ENCODE results near the gene ASTN2.

ASTN2 gene

DNA sequence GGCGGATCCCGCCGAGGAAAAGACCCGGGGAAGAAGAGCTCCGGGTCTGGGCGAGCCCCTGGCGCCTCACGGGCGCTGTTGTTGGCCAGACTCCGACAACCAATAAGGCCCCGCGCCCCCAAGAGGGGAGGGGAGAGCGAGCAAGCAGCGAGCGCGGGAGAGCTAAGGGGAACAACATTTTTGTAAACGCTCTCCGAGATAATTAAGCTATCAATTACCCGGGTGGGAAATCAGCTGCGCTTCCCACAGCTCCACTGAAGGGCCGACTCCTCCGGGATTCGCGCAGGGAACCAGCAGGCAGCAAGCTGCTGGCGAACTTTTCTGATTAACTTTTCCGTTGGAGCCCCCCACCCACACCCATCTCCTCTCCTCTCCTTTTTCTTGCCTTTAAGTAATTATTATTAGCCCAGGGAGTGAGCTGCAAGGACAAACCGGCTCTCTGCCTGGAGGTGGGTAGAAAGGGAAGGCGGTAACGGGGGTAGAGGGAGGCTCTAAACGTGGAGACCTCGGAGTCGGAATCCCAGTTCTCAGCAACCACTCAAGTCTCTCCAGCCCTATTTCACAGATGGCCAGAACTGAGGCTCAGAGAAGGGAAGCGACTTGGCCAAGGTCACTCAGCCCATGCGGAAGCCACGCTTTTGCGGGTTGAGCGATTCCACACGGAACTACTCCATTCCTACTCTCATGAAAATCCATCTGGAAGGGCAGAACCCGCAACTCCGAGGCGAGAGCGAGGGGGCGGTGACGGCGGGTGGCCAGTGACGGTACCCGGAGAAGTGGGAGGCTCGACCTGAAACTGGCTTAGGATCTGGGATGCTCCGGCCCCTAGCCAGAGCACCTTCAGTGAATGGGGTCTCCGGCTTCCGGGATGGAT lies 1.3 kb downstream of the ASTN2 start:
- DNase-seq = no peak

GRCh38 chr9:117412841-117413240 lies 2.0 kb downstream of the ASTN2 start:
- no peak for DNase-seq

DNA sequence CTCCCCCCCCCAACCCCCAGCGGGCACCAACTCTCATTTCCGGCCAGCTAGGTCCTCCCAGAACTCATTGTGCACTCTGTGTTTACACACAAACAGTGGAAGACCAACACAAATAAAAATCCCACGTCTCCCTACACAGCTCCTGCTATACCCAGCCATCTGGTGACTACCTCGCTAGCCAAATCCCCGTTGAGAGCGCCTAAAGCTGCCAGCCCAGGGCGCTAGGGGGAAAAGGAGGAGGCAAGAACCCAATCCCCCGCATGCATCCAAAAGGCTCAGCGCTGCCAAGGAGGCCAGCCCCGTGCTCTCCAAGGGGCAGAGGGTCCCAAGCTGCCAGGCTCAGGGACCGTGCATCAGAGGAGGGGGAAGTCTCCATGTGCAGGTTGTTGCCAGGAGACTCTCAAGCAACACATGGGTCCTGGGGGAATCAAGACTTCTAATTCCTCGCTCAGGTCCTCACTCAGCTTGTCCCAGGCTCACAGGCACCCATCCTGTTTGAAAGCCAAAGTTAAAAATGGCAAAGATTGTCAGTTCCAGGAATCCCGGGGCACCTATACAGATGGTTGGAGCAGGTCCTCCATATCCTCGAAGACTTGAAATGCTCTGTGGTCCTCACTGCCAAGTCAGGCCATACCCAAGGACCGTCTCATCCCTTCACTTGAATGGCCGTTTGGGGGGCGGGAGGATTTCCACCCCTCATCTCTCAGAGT lies 2.7 kb downstream of the ASTN2 start:
- no peak for DNase-seq

- no peak for DNase-seq
Measured at GRCh38 chr9:117411547-117411946, 3.3 kb downstream of the ASTN2 start.

DNA sequence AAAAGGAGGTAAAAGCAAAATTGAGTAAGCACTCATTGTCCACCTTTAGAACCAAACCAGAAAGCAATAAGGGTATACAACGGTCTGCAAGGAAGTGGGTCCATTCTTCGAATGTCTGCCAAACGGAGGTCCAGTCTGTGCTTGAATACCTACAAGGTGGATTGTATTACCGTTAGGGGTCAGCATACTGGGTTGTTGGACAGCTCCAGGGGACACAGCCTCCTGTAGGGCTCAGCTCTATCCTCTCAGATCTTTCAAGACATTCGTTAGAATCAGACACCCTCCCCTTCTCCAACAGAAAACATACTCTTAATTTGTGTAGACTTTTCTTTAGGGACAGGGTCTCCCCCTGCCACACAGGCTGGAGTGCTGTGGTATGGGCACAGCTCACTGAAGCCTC lies 5.5 kb downstream of the ASTN2 start:
- DNase-seq = no peak

GRCh38 chr9:117407436-117408022 lies 7.3 kb downstream of the ASTN2 start:
- DNase-seq = no peak

GRCh38 chr9:117405950-117406705 lies 8.7 kb downstream of the ASTN2 start:
- DNase-seq = no peak

DNA sequence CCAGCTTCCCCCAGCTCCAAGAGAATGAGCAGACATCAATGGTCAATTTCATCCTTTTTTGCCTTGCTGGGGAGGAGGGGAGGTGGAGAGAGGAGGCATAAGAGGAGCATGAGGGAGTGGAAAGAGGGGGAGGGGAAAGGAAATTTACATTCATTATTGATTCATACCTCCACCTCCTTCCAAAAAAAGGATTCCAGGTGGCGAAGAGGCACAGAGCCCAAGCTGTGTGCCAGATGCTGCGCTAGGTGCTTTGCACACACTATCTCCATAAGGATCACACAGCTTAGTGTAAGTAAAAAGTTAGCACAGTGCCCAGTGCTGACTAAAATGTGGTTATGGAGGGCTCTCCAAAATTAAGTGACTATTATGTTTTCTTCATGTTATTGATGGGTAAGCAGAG lies 11.0 kb downstream of the ASTN2 start:
- no peak for DNase-seq

DNA sequence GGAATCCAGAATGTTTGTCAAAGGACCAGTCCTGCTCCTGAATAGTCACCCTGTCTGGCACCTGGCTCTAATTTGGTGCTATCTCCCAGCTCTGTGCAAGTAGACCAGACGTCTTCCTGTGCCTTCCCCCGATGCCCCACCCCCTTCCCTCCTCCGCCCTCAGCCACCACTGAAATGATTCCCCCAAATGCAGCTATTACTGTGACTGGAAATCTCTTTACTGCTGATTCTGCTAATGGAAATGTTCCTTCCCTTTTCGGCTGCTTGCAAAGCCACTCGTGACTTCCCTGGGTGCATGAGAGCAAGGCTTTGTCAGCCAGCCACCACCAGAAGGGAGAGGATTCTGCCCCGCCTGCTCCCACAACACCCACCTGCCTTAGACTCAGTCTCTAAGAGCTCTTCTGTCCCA lies 11.4 kb downstream of the ASTN2 start:
- no peak for DNase-seq

DNA sequence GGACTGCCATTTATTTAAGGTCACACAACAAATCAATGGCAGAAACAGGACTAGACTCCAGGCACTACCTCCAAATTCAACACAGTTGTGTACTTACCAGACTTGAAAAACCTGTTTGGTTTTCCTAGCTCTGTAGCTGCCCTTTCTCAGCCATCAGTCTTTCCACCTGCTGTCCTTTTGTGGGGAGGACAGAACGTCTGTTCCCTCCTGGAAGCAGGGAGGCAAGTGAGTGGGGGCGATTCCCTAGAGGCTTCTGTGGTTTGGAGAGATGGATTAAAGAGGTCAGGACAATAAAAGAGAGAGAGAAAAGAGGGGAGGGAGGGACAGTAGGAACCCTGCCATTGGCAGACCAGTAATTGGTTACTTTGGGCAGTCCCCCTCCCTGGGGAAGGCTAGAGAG lies 14.7 kb downstream of the ASTN2 start:
- peak; percentile 81 for DNase-seq

- DNase-seq = no peak
Measured at GRCh38 chr9:117395151-117395650, 19.7 kb downstream of the ASTN2 start.

- DNase-seq = no peak
Measured at GRCh38 chr9:117394655-117395054, 20.2 kb downstream of the ASTN2 start.

- no peak for DNase-seq
Measured at GRCh38 chr9:117392992-117393391, 21.9 kb downstream of the ASTN2 start.

DNA sequence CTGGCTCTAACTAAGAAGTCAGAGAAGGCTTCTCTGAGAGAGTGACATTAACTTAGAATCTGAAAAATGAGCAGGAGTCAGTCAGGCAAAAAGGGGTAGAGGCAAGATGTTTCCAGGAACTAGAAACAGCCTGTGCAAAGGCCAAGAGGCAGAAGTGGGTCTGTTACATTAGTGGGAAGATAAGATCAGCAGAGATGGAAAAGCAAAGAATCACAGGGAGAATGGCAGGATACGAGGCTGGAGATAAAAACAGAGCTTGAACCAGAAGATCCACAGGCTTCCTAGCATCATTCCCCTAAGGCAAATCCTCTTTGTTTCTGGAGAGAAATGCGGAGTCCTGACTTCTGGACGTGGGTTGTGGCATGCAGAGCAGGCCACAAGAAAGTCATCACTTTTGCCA lies 27.4 kb downstream of the ASTN2 start:
- no peak for DNase-seq

GRCh38 chr9:117379341-117379740 lies 35.5 kb downstream of the ASTN2 start:
- DNase-seq = no peak

DNA sequence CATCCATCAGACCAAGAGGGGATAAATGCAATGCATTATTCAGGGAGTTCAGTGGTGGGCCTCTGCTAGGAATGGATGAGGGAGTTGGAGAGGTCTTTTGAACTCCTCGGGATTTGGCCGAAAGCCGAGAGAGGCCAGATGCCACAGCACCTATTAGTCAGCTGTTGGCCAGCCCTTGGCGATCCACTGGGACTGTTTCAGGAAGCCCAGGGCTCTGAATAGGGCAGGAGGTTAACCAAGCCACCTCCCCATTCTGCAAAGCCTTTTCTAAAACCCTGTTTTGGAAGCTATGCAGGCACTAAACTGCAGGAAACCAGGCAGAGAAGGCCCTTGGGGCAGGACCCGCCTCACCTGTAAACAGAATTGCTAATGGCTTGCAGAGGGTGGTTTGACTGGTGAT lies 37.8 kb downstream of the ASTN2 start:
- DNase-seq = no peak

DNA sequence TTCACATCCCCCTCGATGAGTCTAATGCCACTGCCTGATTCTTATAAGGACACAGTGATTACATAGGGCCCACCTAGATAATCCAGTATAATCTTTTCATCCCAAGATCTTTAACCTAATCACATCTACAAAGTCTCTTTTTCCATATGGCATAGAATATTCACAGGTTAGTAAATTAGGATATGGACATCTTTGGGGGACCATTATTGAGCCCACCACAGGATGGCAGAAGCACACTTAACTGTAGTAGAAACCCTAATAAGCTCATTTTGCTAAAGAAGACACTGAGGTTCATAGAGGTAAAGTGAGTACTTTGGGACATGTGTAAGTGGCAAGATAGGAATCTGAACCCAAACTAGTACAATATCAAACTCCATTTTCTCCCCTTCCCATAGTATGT lies 38.9 kb downstream of the ASTN2 start:
- DNase-seq = no peak

DNA sequence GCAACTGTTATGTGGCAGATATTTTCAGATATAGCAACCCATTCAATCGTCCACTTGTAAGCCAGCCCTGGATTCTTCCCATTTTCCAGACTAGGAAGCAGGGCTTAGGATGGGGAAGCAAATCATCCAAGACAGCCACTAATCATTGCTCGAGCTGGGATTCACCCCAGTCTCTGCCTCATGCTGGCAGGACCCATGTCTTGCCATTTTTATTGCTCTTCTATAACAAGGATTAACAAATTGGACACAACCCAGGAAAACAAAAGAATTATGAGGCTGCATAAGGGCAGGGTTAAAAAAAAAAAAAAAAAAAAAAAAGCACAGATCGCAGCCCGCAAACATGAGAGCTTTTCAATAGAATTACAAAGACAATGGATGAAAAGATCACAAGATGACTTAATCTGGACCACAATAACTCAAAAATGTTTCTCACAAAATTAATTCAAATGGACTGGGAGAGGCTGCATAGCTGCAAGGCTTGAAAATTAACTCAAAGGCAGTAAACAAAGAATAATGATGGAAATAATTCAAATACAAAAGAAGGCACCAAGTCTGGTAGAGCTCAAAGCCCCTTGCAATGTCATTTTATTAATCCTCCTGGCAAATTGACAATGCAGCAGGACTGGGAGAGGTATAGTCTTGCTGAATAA lies 40.7 kb downstream of the ASTN2 start:
- DNase-seq = no peak

DNA sequence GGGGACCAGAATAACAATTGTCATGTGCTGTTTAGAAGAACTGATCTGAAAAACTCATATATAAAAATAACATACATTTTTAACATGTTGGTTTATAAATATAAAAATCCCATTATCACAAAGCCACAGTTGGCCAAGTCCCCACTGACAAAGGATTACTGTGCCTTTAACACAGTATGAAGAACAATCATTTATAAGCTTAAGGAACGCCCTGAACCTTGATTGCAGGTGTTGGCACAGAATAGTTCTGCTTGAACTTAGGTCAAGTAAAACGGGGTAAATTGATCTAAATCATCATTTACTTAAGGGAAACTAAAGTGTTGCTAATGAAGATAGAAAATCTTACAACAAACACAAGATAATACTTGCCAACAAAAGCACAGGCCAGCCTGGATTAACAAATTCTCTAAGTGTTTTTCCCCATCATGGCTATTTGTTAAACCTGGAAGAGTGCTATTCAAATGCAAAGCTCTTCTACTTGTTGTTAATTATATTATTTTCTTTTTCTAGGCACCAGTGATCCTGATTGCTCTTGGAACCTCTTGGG lies 46.1 kb downstream of the ASTN2 start:
- no peak for DNase-seq

DNA sequence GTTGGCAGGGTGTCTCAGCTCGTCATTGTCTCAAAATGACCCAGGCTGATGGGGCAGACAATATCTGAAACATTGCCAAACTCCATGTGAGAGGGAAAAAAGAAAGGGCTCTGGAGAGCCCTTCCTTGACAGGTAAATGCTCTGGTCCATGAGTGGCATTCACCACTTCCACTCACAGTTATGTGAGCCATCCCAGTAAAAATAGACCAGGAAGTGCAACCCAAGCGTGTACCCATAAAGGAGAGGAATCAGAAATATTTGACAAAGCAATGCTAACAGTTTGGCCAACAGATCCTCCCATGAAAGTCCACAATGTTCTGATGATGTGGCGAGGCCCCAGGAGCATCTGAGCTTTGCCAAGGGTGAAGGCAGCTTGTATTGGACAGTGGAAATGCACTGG lies 49.4 kb downstream of the ASTN2 start:
- no peak for DNase-seq

GRCh38 chr9:117363006-117363405 lies 51.9 kb downstream of the ASTN2 start:
- DNase-seq = no peak

DNA sequence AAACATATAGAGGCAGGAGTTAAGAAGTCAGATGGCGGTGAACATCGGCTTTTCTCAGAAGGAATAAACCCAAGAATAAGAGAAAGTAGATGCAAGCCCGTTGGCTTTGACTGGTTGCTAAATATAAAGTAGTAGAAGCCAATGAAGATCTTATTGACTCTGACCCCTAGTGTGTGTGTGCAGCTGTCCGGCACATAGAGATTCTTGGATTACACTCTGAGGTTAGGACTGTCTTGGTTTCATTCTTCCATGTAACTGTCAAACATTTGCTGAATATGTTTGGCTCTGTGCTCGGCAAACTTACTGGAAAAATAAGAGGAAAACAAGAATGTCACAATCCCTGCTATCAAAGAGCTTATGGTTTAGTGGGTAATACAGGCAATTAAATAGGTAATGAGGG lies 54.9 kb downstream of the ASTN2 start:
- DNase-seq = no peak
